Measurements from ENCODE around the gene ATP6V1A. TPM values are rescaled to one million over a fixed set of nuclear protein-coding genes. Genes with fewer than 3 reads are reported as not detected.

Gene ATP6V1A
- polyA plus RNA-seq, 1 experiment = 83.0 TPM

GRCh38 chr3:113751141-113751540 lies 4.3 kb downstream of the ATP6V1A start:
- ChIA-PET CTCF (interaction anchor here (1.0 kb wide), 1 partner anchor 15 kb away, joined by 4 read pairs; no protein-coding TSS in a partner anchor), POLR2A (no interaction called here)
- no peaks in the 10 kb centered on the region for H3K27me3 ChIP-seq (ENCODE audit: control insufficient read depth, insufficient read depth, low read length)

DNA sequence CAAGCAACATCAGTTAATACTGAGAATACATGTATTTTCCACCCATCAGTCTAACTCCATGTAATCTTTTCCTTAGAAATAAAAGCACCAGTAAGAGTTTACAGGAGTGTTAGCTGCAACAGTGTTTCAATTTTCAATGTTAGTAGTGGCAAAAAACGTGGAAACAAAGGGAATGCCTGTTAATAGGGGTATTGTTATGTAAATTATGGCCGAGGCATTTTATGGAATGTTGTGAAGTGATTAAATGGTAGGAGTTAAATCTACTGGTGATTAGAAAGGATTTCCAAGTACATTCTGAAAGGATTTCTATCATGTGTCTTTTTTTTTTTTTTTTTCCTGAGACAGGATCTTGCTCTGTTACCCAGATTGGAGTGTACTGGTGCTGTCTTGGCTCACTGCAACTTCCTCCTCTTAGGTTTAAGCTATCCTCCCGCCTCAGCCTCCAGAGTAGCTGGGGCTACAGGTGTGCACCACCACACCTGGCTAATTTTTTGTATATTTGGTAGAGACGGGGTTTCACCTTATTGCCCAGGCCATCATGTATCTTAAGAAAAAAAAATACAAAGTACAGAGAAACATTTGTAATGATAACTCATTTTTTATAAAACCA lies 6.6 kb downstream of the ATP6V1A start:
- CTCF ChIA-PET = no interaction called here

More at GRCh38 chr3:113751141-113751540, 4.3 kb downstream of the ATP6V1A start:
- Histone ChIP-seq H3K27ac (ENCODE audit: low read depth, low read length) (no peak overlapping the region), H3K4me3 (ENCODE audit: low read depth, low read length) (no peak overlapping the region), H3K9me3 (ENCODE audit: control insufficient read depth, insufficient read depth, low read length) (no peaks in the 10 kb centered on the region)
- TF ChIP-seq, protein P1, sequence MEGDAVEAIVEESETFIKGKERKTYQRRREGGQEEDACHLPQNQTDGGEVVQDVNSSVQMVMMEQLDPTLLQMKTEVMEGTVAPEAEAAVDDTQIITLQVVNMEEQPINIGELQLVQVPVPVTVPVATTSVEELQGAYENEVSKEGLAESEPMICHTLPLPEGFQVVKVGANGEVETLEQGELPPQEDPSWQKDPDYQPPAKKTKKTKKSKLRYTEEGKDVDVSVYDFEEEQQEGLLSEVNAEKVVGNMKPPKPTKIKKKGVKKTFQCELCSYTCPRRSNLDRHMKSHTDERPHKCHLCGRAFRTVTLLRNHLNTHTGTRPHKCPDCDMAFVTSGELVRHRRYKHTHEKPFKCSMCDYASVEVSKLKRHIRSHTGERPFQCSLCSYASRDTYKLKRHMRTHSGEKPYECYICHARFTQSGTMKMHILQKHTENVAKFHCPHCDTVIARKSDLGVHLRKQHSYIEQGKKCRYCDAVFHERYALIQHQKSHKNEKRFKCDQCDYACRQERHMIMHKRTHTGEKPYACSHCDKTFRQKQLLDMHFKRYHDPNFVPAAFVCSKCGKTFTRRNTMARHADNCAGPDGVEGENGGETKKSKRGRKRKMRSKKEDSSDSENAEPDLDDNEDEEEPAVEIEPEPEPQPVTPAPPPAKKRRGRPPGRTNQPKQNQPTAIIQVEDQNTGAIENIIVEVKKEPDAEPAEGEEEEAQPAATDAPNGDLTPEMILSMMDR (IDR thresholded peaks at IDR 0.05; ENCODE audit: low read depth, low read length) = no peak
- DNase-seq (ENCODE audit: low read depth, low spot score) = no peak

DNA sequence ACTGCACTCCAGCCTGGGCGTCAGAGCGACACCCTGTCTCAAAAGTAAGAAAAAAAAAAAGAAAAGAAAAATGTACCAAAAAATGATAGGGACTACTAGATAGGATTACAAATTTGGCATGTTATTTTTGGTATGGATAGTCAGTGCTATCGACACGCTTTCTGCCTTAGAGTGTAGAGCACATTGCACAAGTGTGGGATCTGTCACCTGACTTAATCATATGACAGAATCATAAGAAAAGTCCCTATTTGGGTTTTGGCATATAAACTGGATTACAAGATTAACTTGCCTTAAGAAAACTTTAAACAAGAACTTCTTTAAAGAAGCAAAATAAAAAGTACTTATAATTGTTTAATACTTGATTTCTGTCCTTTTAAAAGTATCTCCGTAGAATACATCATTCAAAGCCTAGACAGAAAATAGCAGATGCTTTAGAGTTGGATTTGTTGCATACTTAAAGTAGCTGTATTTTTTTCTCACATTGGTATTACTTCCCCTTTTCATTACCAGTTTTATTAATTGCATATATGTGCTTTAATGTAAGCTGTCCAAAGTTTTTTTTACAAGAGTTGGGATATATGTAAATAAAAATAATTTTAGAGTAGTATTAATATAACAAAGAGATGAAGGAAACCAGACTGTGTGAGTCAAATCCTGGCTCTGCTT lies 7.8 kb downstream of the ATP6V1A start:
- TF ChIP-seq, protein P1 (IDR thresholded peaks at IDR 0.05; ENCODE audit: low read depth, low read length) = no peak
- H3K27ac ChIP-seq (ENCODE audit: low read depth, low read length) = no peak overlapping the region
- no peaks in the 10 kb centered on the region for H3K27me3 ChIP-seq (ENCODE audit: control insufficient read depth, insufficient read depth, low read length)
- ChIA-PET CTCF (no interaction called here), POLR2A (no interaction called here)
- no peak overlapping the region for H3K4me3 ChIP-seq (ENCODE audit: low read depth, low read length)
- no peaks in the 10 kb centered on the region for H3K9me3 ChIP-seq (ENCODE audit: control insufficient read depth, insufficient read depth, low read length)
- DNase-seq (ENCODE audit: low read depth, low spot score) = no peak

More for the DNA sequence above, 6.6 kb downstream of the ATP6V1A start:
- POLR2A ChIA-PET = no interaction called here
- Histone ChIP-seq H3K27me3 (ENCODE audit: control insufficient read depth, insufficient read depth, low read length) (no peaks in the 10 kb centered on the region), H3K9me3 (ENCODE audit: control insufficient read depth, insufficient read depth, low read length) (no peaks in the 10 kb centered on the region), H3K27ac (ENCODE audit: low read depth, low read length) (no peak overlapping the region), H3K4me3 (ENCODE audit: low read depth, low read length) (no peak overlapping the region)
- DNase-seq (ENCODE audit: low read depth, low spot score) = no peak
- TF ChIP-seq, protein P1 (IDR thresholded peaks at IDR 0.05; ENCODE audit: low read depth, low read length) = no peak

GRCh38 chr3:113758389-113759024 lies 11.7 kb downstream of the ATP6V1A start:
- ChIA-PET CTCF (interaction anchor here (1.4 kb wide), 1 partner anchor 22 kb away, joined by 3 read pairs; no protein-coding TSS in a partner anchor), POLR2A (no interaction called here)
- H3K9me3 ChIP-seq (ENCODE audit: control insufficient read depth, insufficient read depth, low read length) = no peaks in the 10 kb centered on the region
- H3K27me3 ChIP-seq (ENCODE audit: control insufficient read depth, insufficient read depth, low read length) = no peaks in the 10 kb centered on the region
- H3K4me3 ChIP-seq (ENCODE audit: low read depth, low read length) = no peak overlapping the region
- no peak overlapping the region for H3K27ac ChIP-seq (ENCODE audit: low read depth, low read length)
- DNase-seq (ENCODE audit: low read depth, low spot score) = no peak
- TF ChIP-seq, protein P1 (IDR thresholded peaks at IDR 0.05; ENCODE audit: low read depth, low read length) = no peak

DNA sequence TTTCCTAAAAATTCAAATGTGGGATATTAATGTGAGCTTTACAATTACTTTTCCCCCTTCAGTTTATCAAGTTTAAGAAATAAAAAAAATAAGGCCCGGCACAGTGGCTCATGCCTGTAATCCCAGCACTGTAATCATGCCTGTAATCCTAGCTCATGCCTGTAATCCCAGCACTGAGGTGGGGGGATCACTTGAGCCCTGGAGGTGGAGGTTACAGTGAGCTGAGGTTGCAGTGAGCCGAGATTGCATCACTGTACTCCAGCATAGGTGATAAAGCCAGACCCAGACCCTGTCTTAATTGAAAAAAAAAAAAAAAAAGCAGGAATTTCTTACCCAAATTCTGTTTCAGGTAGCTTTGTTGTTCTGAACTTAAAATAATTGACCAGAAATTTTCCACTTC lies 17.9 kb downstream of the ATP6V1A start:
- no peaks in the 10 kb centered on the region for H3K9me3 ChIP-seq (ENCODE audit: control insufficient read depth, insufficient read depth, low read length)
- H3K4me3 ChIP-seq (ENCODE audit: low read depth, low read length) = no peak overlapping the region
- DNase-seq (ENCODE audit: low read depth, low spot score) = no peak
- no peak overlapping the region for H3K27ac ChIP-seq (ENCODE audit: low read depth, low read length)
- CTCF ChIA-PET = interaction anchor here (0.7 to 1.2 kb wide), 4 partner anchors 20 to 218 kb away, joined by 3 to 9 read pairs (median 4); no protein-coding TSS in a partner anchor
- TF ChIP-seq, protein P1 (IDR thresholded peaks at IDR 0.05; ENCODE audit: low read depth, low read length) = no peak
- POLR2A ChIA-PET = interaction anchor here (0.6 kb wide), 1 partner anchor 309 kb away, joined by 6 read pairs; no protein-coding TSS in a partner anchor
- H3K27me3 ChIP-seq (ENCODE audit: control insufficient read depth, insufficient read depth, low read length) = no peaks in the 10 kb centered on the region

Data from AG04450 (cell line).